Activated naive CD8-positive, alpha-beta T cell treated with anti-CD3 and anti-CD28 coated beads, Interleukin-2, amount 50 U/mL, for 24 hours (primary cell): ENCODE results near the gene DBI.
"Not testable (repeated sequence)": the region's sequence is repeated elsewhere in the genome, so short reads cannot be mapped to it uniquely, and the experiment has no call there.

Experiments
- ATAC-seq: fragments of 150-1000 bp; cut with Tn5 transposase; one replicate; pipeline ENCODE4 v1.10.0; 2021
- DNase-seq: peaks from one replicate; pipeline ENCODE4 v3.0.0; 2021
- H3K27ac Mint-ChIP-seq: one replicate; pipeline ENCODE4 v1.8.0; 2021; ENCODE audit warnings: mild to moderate bottlenecking, mixed read lengths
- H3K27me3 Mint-ChIP-seq: one replicate; pipeline ENCODE4 v1.8.0; 2021; ENCODE audit warnings: mixed read lengths
- H3K36me3 Mint-ChIP-seq: one replicate; pipeline ENCODE4 v1.8.0; 2021; ENCODE audit warnings: low read depth, mixed read lengths
- H3K4me1 Mint-ChIP-seq: one replicate; pipeline ENCODE4 v1.8.0; 2021; ENCODE audit warnings: mixed read lengths
- H3K4me3 Mint-ChIP-seq: one replicate; pipeline ENCODE4 v1.8.0; 2021; ENCODE audit warnings: mild to moderate bottlenecking, moderate library complexity, mixed read lengths
- H3K9me3 Mint-ChIP-seq: one replicate; pipeline ENCODE4 v1.8.0; 2021; ENCODE audit warnings: mixed read lengths

DBI gene

GRCh38 chr2:119402645-119403560, 36.1 kb downstream of the DBI start:
- no peak for DNase-seq
- no peaks in the 10 kb centered on the region for H3K36me3 Mint-ChIP-seq

GRCh38 chr2:119403618-119404017, 36.8 kb downstream of the DBI start:
- ATAC-seq, H3K36me3 Mint-ChIP-seq, DNase-seq, H3K27me3 Mint-ChIP-seq, H3K9me3 Mint-ChIP-seq, H3K4me3 Mint-ChIP-seq, H3K4me1 Mint-ChIP-seq, H3K27ac Mint-ChIP-seq: not testable (repeated sequence)

More at GRCh38 chr2:119402645-119403560, 36.1 kb downstream of the DBI start:
- H3K27me3 Mint-ChIP-seq, result no peaks in the 10 kb centered on the region
- no peaks in the 10 kb centered on the region for H3K4me1 Mint-ChIP-seq
- no peak overlapping the region for H3K4me3 Mint-ChIP-seq
- H3K27ac Mint-ChIP-seq, result no peak overlapping the region
- no peak for ATAC-seq
- no peaks in the 10 kb centered on the region for H3K9me3 Mint-ChIP-seq

- no peaks in the 10 kb centered on the region for H3K9me3 Mint-ChIP-seq
- no peak overlapping the region for H3K4me3 Mint-ChIP-seq
- no peaks in the 10 kb centered on the region for H3K36me3 Mint-ChIP-seq
- H3K27me3 Mint-ChIP-seq, result no peaks in the 10 kb centered on the region
- no peak overlapping the region for H3K27ac Mint-ChIP-seq
- no peaks in the 10 kb centered on the region for H3K4me1 Mint-ChIP-seq
- DNase-seq, result no peak
- ATAC-seq, result no peak
Measured at GRCh38 chr2:119405151-119405550, 38.4 kb downstream of the DBI start.

DNA sequence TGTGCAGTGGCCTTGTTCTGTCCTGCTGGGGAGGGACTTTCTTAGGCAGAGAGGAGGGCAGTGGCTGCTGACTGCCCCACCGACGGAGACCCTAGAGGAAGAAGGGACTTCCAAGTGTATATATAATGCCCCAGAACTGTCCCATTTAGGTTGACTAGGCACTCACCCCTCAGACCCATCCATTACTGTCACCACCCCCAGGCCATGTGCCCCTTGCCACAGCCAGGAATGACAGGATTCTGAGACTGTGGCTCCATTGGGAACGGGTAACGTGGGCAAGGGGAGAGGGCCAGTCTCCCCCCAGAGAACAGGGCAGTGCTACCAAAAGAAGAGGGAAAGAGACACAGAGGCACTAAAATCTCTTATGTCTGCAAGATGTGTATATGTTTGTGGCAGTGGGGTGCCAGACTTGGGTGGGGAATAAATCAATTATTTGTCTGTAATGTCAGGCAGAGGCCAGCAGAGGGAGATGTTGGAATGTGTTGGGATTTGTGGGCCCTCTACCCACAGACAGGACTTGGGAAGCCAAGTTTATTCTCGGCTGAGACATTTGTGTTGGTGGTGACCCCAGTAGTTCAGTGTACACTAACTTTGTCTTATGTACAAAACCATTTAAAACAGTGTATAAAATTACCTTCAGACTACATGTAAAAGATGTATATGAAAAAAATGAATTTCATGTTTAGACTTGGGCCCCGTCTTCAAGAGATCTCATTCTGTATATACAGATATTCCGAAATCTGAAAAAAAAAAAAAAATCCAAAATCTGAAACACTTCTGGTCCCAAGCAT, 40.8 kb downstream of the DBI start:
- Mint-ChIP-seq H3K4me3 (no peak overlapping the region), H3K27ac (no peak overlapping the region), H3K27me3 (no peaks in the 10 kb centered on the region), H3K36me3 (no peaks in the 10 kb centered on the region), H3K4me1 (no peaks in the 10 kb centered on the region), H3K9me3 (no peaks in the 10 kb centered on the region)
- ATAC-seq (peak; percentile 33), DNase-seq (peak; percentile 29)

GRCh38 chr2:119408221-119408619, 41.4 kb downstream of the DBI start:
- Mint-ChIP-seq H3K27ac (no peak overlapping the region), H3K27me3 (no peaks in the 10 kb centered on the region), H3K36me3 (no peaks in the 10 kb centered on the region), H3K4me3 (no peak overlapping the region), H3K4me1 (no peaks in the 10 kb centered on the region), H3K9me3 (no peaks in the 10 kb centered on the region)
- no peak for ATAC-seq
- DNase-seq, result no peak

GRCh38 chr2:119409506-119409905, 42.7 kb downstream of the DBI start:
- Mint-ChIP-seq H3K27me3 (peaks cover 2% of the 10 kb centered on the region), H3K9me3 (no peaks in the 10 kb centered on the region), H3K4me1 (no peaks in the 10 kb centered on the region), H3K27ac (no peak overlapping the region), H3K36me3 (no peaks in the 10 kb centered on the region), H3K4me3 (no peak overlapping the region)
- DNase-seq, result no peak
- ATAC-seq, result no peak

DNA sequence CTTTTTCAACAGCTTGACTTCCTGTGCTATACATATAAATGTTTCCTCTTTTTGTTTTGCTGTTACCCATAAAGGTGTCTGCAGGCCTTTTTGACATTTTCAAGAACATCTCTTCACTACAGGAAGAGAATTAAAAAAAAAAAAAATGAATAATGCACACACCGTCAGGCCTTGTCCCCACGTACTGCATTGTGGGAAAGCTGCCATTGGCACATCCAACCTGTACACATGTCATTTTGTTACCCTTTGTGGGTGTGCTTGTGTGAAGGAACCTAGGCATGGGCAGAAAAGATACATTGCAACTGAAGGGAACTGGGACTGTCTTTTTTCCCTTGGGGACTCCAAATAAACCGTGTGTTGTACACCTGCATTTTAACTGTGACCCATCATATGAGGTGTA, 48.1 kb downstream of the DBI start:
- peaks cover 3% of the 10 kb centered on the region for H3K4me1 Mint-ChIP-seq
- H3K4me3 Mint-ChIP-seq, result no peak overlapping the region
- no peaks in the 10 kb centered on the region for H3K36me3 Mint-ChIP-seq
- ATAC-seq (no peak), DNase-seq (no peak)
- no peak overlapping the region for H3K27ac Mint-ChIP-seq
- H3K27me3 Mint-ChIP-seq, result peaks cover 7% of the 10 kb centered on the region
- no peaks in the 10 kb centered on the region for H3K9me3 Mint-ChIP-seq

DNA sequence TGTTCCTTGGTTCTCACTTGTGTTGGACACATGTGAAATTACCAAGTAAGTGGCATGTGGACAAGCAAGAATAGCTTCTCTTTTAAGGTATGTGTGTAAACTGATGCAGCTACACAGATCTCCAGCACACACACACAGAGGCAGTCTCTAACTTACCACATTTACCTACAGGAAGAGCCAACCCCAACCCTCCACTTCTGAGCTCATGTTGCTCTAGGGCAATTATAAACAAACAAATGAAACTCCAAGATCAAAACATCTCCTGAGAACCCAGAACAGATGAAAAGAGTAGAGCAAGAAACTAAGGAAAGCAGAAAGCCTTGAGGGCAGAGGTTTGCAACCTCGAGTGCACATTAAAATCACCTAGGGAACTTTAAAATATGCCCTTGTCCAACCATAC, 48.9 kb downstream of the DBI start:
- peaks cover 3% of the 10 kb centered on the region for H3K4me1 Mint-ChIP-seq
- no peak for DNase-seq
- H3K27me3 Mint-ChIP-seq, result peaks cover 9% of the 10 kb centered on the region
- no peak for ATAC-seq
- no peaks in the 10 kb centered on the region for H3K36me3 Mint-ChIP-seq
- no peak overlapping the region for H3K27ac Mint-ChIP-seq
- H3K4me3 Mint-ChIP-seq, result no peak overlapping the region
- H3K9me3 Mint-ChIP-seq, result no peaks in the 10 kb centered on the region

DNA sequence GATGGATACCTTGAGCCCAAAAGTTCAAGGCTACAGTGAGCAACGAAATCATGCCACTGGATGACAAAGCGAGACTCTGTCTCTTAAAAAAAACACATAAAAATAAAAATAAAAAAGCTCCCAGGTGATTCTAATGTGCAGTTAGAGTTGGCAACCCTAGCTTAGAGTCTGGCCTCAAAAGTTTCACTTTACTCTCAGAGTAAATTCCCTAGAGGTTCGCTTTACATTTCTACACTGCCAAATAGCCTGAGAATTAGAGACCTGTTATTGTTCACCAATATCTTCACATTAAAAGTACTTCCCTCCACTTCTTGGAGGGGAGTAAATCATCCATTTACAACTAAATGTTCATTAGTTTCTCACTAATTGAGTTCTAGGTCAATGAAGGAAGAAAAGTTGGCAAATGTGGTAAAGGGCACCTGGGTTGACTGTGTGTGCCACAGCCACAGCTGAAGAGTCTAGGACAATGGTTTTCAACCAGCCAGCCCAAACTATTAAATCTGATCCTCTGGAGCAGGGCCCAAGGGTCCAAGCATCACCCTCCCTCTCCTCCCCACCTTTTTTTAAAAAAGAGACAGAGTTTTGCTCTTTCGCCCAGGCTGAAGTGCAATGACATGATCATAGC, 49.6 kb downstream of the DBI start:
- ATAC-seq (no peak), DNase-seq (no peak)
- Mint-ChIP-seq H3K36me3 (no peaks in the 10 kb centered on the region), H3K4me1 (peaks cover 3% of the 10 kb centered on the region), H3K27ac (no peak overlapping the region), H3K4me3 (no peak overlapping the region), H3K27me3 (peaks cover 9% of the 10 kb centered on the region), H3K9me3 (peaks cover 3% of the 10 kb centered on the region)

- Mint-ChIP-seq H3K9me3 (peaks cover 9% of the 10 kb centered on the region), H3K4me1 (peaks cover 3% of the 10 kb centered on the region), H3K36me3 (peaks cover 1% of the 10 kb centered on the region), H3K27ac (no peak overlapping the region), H3K4me3 (no peak overlapping the region), H3K27me3 (peaks cover 16% of the 10 kb centered on the region)
- DNase-seq (no peak), ATAC-seq (no peak)
Measured at GRCh38 chr2:119417908-119418307, 51.1 kb downstream of the DBI start.

- H3K36me3 Mint-ChIP-seq, result peaks cover 1% of the 10 kb centered on the region
- DNase-seq (no peak), ATAC-seq (no peak)
- peaks cover 9% of the 10 kb centered on the region for H3K9me3 Mint-ChIP-seq
- H3K27ac Mint-ChIP-seq, result no peak overlapping the region
- H3K4me3 Mint-ChIP-seq, result no peak overlapping the region
- peaks cover 13% of the 10 kb centered on the region for H3K27me3 Mint-ChIP-seq
- H3K4me1 Mint-ChIP-seq, result peaks cover 3% of the 10 kb centered on the region
Measured at GRCh38 chr2:119419065-119419464, 52.3 kb downstream of the DBI start.

GRCh38 chr2:119419803-119420508, 53.2 kb downstream of the DBI start:
- H3K36me3 Mint-ChIP-seq, result peaks cover 1% of the 10 kb centered on the region

DNA sequence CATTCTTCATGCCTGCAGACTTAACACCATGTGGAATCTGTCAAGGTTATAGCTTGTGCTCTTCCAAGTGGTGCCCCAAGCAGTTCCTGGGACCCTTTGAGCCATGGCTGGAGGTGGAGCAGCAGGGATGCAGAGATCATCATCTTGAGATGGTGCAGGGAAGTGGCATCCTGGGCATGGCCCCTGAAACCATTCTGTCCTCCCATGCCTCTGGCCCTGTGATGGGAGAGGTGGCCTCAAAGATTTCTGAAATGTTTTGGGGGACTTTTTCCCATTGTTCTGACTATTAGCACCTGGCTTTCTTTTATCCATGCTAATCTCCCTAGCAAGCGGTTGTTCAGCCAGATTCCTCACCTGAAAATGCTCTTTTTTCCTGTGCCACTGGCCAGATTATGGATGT, 54.5 kb downstream of the DBI start:
- Mint-ChIP-seq H3K27ac (no peak overlapping the region), H3K4me1 (no peaks in the 10 kb centered on the region), H3K27me3 (peaks cover 16% of the 10 kb centered on the region), H3K9me3 (peaks cover 9% of the 10 kb centered on the region), H3K36me3 (peaks cover 1% of the 10 kb centered on the region), H3K4me3 (no peak overlapping the region)
- ATAC-seq (no peak), DNase-seq (no peak)

More at GRCh38 chr2:119419803-119420508, 53.2 kb downstream of the DBI start:
- Mint-ChIP-seq H3K27me3 (peaks cover 13% of the 10 kb centered on the region), H3K9me3 (peaks cover 9% of the 10 kb centered on the region), H3K4me3 (no peak overlapping the region), H3K4me1 (peaks cover 3% of the 10 kb centered on the region), H3K27ac (no peak overlapping the region)
- no peak for ATAC-seq
- DNase-seq, result no peak

GRCh38 chr2:119421741-119422140, 55.0 kb downstream of the DBI start:
- Mint-ChIP-seq H3K4me3 (no peak overlapping the region), H3K27me3 (peaks cover 17% of the 10 kb centered on the region)

More at GRCh38 chr2:119421741-119422140, 55.0 kb downstream of the DBI start:
- Mint-ChIP-seq H3K4me1 (no peaks in the 10 kb centered on the region), H3K27ac (no peak overlapping the region), H3K36me3 (peaks cover 1% of the 10 kb centered on the region), H3K9me3 (peaks cover 9% of the 10 kb centered on the region)
- no peak for ATAC-seq
- no peak for DNase-seq
